Left renal cortex interstitium (tissue), 4 donors: ENCODE data around the gene PEAK1. TPM values are rescaled to one million over a fixed set of nuclear protein-coding genes. Genes with fewer than 3 reads are reported as not detected.

Experiments used
- DNase-seq, 4 donors: peaks; one replicate each; pipeline ENCODE4 v3.0.0-alpha.2; 2013; ENCODE audit warnings: low read depth in 4 of 4, low spot score in 2 of 4, missing footprints in 1 of 4
- polyA plus RNA-seq, 4 donors: library from polyadenylated mRNA; unstranded; fragments of 120-200 nt; gene quantifications; one replicate each; pipeline ENCODE4 v1.2.1, GENCODE V29; 2013; ENCODE audit not compliant: insufficient read length in 4 of 4

PEAK1 gene
- polyA plus RNA-seq, 4 donors = 24.4 to 38.8 (median 32.1) TPM

DNA sequence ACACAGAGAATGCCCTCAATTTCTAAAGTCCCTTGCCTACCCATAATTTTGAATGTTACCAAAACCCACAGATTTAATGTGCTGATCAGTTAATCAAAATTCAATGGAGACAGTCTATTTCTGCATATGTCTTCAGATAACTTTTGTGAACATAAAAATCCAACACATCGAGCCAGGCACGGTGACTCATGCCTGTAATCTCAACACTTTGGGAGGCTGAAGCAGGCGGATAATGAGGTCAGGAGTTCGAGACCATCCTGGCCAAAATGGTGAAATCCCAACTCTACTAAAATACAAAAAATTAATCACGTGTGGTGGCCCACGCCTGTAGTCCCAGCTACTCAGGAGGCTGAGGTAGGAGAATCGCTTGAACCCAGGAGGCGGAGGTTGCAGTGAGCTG lies 49.3 kb downstream of the PEAK1 start:
- DNase-seq = no peak

DNA sequence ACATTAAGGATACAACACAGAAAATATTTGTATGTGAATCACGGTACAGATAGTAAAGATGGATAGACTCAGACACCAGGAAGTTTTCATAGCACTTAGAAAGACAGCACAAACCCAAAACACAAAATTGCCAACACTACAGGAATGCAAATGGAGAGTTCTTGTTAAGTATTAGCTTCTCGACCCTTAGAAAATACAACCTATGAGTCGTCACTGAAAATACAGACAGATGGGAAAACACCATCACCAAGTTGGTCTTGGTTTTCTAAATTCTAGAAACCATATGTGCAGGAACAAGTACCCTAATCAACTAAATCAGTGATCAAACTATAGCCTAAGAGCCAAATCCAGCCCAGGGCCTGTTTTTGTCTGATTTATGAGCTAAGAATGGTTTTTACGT lies 50.7 kb downstream of the PEAK1 start:
- DNase-seq = no peak

DNA sequence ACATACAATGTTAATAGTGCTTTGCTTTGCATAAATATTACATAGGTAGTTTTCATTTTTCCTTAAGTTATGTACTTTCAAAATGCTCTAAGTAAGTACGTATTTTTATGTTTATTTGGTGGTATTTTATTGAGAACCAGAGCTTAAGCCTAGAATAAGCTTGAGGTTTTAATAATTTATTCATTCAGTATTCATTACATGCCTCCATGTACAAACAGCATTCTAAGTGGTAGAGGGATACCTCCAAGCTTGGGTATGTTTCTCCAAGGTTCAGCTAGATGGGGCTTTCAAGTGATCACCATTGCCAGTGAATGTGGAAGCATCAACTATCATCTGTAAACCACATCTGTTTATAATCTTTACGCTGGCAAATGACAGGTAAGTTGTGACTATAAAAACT lies 52.3 kb downstream of the PEAK1 start:
- no peak for DNase-seq

DNA sequence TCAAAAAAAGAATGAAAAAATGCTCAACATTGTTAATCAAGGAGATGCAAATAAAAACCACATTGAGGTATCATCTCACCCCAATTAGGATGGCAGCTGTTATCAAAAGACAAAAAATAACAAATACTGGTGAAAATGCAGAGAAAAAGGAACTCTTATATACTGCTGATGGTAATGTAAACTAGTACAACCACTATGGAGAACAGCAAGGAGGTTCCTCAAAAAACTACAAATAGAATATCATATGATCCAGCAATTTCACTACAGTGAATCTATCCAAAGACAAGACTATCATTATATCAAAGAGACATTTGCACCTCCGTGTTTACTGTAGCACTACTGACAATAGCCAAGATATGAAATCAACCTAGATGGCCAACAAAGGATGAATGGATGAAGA lies 58.4 kb downstream of the PEAK1 start:
- DNase-seq = no peak

DNA sequence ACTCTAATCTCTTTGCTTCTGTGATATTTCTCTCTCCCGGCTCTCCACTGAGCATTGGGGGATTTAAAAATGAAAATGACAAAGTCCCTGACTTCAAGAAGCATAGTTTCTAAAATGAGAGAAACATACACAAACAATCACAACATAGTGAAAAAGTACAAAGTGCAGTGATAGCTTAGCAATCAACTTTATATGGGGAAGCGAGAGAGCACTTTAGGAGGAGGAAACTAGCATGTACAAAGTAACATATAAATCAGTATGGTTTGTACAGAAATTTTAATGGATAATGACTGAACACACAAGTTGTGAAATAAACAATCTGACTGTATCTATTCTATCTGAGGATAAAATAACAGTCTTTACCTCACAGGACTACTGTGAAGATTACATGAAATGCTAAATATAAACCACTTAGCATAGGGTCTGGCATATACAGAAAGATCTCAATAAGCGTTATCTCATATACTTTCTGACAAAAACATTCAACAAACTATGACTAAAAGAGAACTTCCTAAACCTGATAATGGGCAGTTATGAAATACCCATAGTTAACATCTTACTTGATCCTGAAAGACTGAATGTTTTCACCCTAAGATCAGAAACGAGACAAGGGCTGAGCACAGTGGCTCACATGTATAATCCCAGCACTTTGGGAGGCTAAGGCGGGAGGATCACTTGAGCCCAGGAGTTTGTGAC lies 61.2 kb downstream of the PEAK1 start:
- DNase-seq = no peak

DNA sequence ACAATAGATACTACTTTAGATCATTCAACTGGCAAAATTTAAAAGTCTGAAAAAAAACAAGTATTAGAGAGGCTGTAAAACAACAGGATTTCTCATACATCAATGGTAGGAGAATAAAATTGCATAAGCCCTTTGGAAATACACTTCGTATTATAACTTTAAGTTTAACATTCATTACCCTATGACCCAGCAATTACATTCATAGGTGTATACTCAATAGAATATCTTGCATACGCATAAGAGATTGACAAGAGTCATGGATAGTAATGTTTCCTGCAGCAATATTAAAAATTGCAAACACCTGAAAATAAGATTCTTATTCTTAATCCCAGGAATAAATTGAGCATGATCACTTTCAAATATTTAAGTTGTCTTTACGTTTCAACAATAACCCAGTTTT lies 63.6 kb downstream of the PEAK1 start:
- DNase-seq = no peak

DNA sequence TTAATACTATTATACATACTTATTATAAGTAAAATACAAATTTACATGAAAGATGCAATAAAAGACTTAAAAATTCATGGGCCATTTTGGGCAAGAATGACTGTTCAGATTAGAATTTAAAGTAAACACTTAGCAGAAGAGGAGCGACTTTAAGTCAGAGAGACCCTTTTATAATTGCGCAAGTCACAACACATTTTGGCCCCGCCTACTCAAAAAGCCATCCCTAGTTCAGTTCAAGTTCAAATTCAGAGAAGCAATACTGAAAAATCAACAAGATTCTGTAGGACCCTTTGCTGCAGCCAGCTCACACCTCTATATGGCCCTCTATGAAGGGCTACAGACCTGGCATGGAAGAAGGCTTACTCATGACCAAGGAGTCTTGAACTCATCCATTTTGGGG lies 64.6 kb downstream of the PEAK1 start:
- DNase-seq = no peak

DNA sequence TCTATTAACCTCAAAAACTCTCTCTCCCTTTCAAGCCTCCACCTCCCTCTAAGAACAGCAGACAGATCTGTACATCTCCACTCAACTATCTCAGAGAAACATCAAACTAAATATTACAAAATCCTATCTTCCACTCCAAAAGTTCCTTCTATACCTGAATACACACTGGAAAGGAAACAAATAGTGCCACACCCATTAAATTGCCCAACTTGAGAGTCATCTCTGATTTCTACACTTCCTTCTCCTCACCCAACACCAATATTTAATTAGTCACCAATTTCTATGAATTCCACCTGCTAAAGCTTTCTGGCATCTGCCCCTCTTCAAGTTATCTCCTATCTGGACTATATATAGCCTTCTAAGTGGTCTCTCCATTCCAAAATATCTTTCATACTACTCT lies 65.8 kb downstream of the PEAK1 start:
- no peak for DNase-seq

DNA sequence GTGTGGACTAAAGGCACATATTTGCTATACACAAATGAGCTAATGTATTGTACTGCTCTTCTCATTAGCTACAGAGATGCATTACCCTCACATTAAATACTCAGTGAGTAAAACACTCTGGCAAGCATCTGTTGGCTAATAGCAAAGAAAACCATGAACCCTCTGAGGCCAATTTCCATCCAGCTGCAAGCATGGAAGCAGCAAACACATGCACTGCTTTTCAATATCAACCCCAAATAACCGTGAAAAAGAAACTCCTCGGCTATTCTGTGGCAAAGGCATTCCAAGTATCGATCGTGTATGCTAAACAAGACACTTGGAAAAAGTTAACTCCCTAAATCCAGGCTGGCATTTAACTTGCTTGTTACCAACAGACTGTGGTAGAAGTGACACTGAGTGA lies 67.0 kb downstream of the PEAK1 start:
- no peak for DNase-seq

DNA sequence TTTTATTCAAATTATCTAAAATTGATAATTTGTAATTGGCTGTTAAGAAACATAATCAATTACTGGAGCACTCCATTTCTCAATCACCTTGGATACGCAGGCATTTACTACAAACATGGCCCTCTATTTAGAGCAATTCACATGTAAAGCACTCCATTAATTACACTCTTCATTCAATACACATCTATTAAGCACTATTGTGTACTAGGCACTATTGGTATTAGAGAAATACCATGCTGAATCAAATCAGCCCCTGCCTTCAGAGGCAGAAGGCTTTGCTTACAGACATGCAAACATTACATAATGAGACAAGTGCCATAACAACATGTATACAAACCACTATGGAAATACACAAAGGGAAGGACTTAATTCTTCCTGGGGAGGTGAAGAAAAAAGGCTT lies 69.1 kb downstream of the PEAK1 start:
- no peak for DNase-seq

DNA sequence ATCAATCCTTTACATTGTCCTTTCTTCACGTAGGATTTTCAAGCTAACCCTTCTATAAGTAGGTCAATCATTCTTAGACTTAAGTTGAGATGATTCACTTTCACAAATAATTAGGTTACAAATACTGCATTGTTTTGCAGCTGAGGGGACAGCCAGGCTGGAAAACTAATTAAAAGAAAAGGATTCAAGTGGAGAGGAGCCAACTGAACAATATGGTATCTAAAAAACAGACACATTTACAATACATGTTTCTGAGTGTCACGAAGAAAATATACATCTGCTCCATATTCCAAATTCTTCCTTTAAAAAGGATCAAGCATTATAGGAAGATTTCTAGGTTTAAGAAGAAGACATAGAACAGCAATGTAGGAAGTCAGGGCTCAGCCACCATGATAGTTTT lies 70.2 kb downstream of the PEAK1 start:
- peak in 2 of 4 donors; percentile 6 to 9 for DNase-seq

DNA sequence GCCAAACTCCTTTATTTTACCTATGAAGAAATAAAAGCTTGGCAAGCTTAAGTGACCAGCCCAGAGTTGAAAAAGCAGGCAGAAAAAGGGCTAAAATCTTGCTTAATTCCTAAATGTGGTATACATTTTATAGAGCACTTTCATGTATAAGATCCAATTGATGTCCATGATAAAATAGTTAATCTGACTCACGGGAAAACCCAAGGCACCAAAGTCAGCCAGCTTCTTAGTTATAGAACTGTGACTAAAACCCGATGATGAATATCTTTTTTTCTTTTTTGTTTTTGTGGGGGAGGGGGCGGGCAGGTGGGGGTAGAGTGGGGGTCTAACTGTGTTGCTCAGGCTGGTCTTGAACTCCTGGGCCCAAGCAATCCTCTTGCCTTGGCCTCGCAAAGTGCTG lies 71.4 kb downstream of the PEAK1 start:
- DNase-seq = no peak

DNA sequence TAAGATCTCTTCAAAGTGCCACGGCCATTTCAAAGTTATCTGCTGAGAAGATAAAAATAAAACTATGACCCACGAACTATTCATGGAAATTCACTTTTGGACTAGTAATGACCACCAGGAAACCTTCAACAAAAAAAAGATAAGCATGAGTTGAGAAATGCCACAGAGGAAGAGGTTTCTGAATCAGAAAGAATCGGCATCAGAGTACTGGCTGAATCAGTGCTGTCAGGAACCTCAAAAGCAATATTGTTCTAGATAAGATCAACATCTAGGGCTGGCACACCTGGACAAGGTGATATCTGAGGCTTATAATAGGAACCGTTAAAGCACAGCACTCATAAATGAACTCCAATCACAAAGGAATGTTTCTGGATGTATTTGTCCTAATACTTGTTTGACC lies 72.7 kb downstream of the PEAK1 start:
- DNase-seq = no peak

DNA sequence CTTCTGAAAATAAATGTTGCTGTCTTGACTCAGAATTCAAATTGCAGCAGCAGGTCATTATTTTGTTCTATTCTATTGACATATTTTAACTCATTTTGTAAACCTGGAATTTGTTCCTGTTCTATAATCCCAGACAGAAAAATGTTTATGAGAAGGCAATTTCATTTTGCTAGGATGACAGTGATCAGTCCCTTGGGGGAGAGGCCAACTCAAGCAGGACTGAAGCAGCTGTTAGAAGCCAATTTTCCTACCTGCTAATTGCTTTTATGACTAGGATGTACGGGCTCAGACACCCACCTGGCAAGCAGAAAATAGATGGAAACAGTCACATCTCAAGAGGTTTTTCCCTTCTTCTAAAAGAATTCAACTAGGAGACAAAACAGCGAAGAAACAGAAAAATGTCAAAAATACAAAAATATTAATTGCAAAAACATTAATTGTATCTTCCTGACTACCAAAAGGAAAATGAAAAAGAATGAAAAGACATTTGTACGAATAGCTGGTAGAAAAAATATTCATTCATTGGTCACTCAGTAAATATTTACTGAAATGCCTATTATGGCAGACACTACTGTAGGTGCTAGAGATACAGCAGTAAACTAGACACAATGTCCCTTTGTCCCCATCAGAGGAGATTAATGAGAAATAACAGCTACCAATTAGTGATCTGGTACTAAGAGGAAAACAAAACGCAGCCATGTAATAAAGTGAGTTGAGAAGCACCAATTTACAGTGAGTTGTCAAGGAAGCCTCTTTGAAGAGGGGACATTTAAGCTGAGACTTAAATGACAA lies 73.5 kb downstream of the PEAK1 start:
- DNase-seq = no peak

DNA sequence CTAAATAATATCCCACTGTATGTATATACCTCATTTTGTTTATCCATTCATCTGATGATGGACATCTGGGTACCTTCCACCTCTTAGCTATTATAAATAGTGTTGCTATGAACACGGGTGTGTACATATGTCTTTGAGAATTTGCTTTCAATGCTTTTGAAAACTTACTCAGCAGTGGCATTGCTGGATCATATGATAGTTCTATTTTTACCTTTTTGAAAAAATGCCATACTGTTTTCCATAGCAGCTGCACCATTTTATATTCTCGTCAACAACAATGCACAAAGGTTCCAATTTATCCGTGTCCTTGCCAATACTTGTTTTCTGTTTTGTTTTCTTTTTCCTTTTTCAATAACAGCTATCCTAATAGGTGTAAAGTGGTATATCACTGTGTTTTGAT lies 77.1 kb downstream of the PEAK1 start:
- DNase-seq = no peak

DNA sequence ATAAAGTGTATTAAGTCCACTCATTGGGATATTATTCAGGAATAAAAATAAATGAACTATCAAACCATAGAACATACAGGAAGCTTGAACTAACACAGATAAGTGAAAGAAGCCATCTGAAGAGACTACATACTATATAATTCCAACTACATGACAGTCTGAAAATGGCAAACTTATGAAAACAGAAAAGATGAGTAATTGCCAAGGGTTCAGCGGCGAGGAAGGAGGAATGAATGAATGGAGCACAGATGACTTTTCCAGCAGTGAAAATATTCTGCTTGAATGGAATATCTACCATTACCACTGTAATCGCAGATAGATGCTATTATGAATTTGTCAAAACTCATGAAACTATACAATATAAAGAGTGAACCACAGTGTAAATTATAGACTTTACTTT lies 79.7 kb downstream of the PEAK1 start:
- no peak for DNase-seq

DNA sequence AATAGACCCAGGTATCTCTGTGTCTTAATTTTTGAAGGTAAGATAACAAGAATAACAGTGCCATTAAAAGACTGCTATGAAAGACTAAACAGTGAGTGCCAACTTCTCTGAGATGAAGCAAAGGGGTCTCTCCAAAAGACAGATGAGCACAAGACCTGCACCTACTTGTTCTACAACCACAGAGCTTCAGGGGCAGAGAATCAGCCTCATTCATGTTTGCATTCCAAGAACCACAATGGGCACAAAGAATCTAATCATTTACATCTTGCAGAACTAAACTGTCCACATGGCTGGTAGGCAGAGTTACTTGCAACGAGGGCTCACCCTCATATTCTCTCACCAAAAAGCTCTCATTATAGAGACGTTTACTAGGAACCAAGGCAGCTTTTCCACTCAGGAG lies 83.9 kb downstream of the PEAK1 start:
- no peak for DNase-seq

DNA sequence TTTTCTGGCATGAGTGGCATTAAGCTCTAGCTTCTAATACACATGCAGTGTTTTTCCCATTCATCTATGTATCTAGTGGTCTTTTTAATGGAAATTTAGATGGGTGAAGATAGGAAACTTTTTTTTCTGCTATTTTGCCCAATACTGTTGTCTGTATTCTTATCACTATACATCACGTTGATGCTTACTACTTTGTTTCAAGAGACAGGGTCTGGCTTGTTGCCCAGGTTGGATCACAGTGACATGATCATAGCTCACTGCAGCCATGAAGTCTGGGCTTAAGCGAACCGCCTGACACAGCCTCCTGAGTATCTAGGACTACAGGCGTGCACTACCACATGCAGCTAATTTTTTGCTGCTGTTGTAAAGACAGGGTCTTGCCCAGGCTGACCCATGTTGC lies 84.6 kb downstream of the PEAK1 start:
- DNase-seq = no peak

DNA sequence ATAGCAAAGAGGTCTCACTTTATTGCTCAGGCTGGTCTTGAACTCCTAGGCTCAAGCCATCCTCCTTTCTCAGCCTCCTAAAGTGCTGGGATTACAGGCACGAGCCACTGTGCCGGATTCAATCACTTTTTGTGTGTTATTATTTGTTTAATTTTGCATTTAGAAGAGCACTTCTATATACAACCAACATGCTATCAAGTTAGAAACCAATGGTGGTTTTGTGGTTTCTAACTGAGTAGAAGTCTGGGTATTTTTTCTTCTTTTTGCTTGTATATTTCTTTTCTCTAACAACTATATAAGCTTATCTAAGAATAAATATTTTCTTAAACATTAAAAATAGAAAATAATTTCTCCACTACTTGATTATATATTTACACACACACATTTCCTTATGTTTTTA lies 86.7 kb downstream of the PEAK1 start:
- no peak for DNase-seq

DNA sequence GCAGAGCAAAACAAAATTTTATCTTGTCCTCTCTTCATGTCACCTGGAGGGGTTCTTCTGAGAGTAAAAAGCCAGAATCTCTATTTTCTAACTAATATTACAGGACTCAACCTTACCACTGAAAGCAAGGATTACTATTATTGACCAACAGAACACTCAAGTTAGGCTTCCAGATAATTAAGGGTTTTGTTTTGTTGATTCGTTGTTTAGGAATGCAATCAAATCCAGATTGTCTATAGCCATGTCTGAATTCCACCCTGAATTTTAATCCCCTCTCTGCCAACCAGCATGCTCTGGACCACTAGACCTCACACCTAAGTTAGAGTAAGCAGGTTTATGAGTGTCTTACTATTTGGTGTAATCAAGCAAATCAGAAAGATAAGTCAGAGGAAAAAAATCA lies 90.7 kb downstream of the PEAK1 start:
- no peak for DNase-seq

DNA sequence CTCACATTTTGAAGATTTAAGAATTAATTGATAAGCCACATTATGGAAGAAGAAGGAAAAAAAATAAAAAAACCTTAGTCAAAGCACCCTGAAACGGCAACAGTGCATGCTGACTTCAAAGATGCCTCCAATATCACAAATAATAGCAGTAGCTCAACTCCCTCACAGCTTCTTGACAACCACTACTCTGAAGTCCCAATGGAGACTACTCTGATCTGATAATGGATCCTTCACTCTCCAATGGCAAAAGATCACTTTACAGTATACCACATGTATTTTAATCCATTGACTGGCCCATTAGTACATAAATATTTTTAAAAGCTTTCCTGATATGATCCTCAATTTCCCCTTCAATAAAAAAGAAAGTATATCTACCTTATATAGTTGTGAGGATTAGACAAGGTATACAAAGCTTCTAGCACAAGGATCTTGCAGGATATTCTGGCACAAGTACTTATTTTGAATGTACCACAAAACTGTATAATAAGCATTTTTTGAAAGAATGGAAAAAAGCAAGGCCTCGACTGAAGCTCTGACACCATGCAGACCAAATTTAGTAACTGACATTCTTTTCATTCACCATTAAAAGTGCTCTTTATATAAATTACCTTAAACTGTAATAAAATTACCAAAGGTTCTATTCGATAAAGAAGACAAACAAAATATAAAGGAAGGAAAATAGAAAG lies 91.9 kb downstream of the PEAK1 start:
- no peak for DNase-seq

DNA sequence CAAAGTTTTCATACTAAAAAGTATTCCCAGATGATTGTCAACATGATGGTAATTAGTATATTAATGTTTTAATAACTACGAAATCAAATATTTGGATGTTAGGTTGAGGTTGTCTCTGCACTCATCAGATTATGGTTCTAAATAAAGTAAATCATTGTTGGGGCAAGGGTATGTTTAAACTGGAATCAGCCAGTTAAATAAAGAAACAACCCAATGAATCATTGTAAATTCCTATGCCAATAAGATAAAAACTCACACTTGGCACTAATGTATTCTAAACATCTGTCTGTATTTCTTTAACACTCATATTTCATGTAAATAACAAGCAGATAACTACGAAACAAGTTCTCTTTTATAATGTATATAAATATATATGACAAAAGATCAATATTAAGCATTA lies 92.7 kb downstream of the PEAK1 start:
- DNase-seq = no peak
